SKM-1 treated with dmso at 0.1 percent for 144 hours (cell line): Measurements from ENCODE around the gene GALNS.

Source experiments
- DNase-seq: peaks from one replicate; lab custom pipeline; 2025; ENCODE audit not compliant: unreplicated experiment; lab: John Stamatoyannopoulos, UW

Gene GALNS

GRCh38 chr16:88787579-88788314 is 69.0 kb downstream of the GALNS start:
- no peak for DNase-seq

DNA sequence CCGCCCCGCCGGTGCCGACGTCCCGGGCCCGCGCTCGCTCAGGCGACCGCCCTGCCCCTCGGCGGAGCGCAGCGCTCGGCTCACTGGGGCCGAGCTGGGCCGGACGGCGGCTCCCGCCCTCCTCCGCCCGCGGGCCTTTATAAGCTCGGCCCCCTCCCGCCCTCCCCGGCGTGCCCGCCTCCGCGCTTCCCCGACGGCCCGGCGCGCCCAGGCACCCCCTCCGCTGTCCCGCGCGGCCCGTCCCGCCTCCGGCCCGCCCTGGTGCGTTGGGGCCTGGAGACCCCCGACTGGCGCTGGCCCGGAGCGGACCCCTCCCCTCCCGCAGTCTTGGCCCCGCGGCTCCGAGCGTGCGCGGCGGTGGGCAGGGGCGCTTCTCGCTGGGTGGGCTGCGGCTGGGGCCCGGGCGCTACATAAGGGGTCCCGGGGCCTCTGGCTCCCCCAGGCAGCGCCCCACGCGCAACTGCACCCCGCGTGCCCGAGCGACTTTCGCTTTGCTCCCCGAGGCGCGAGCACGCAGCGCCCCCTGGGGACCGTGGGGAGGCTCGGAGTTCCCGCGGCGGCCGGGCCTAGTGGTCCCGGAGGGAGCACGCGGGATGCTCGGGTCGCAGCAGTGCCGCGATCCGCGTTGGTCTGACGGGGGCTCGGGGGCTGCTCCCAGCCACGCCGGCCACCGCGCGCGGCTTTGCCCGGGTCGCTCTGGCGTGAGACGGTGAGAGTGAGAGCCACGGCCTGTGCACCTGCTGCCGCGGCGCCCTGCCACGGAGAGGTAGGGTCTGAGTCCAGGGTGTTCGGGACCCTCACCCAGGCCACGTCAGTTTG is 71.4 kb downstream of the GALNS start, which contains the start of gene PIEZO1:
Gene PIEZO1, minus strand, starts transcription at position 115 of the 819 bp plus-strand sequence. CDS start 256 bp downstream, outside the sequence.
- DNase-seq, result peak; percentile 31

- no peak for DNase-seq
Observed at GRCh38 chr16:88784856-88785105, 72.0 kb downstream of the GALNS start.

DNA sequence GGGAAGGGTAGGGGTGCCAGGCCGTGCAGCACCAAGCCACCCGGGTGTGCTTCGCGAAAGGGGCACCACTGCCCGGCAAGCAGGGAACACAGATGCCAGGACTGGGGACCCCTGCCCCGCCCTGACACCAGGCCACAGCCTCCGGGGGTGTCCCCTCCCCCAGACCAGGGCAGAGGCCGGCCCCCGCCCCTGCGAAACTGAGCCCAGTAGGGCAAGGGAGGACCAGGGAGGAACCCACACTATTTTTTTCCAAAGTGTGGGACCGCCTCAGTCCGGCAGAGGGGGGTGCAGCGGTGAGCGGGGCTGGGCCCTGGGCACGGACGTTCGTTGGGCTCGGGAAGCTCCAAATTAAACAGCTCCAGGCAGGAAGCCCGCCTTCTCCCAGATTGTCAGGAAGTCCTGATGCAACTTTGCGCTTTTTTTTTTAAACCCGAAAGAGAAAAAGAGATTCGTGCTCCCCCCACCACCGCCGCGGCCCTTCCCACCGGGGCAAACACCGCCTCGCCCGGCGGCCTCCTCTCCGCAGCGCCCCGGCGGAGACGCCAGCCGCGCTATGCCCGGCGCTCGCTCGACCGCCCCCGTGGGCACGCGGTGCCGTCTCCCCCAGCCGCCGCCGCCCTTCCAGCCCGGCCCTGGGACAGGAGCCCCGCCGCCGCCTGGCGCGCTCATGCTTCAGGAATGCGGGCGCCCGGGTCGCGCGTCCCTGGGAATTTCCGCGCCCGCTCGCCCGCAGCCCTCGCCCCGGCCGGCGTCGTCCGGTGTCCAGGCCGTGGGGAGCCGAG is 72.5 kb downstream of the GALNS start:
- peak; percentile 29 for DNase-seq

- DNase-seq, result no peak
Observed at GRCh38 chr16:88783391-88784073, 73.2 kb downstream of the GALNS start.

GRCh38 chr16:88782454-88783390 is 74.0 kb downstream of the GALNS start:
- DNase-seq, result no peak

- peak; percentile 35 for DNase-seq
Observed at GRCh38 chr16:88781140-88782077, 75.3 kb downstream of the GALNS start.

- DNase-seq, result no peak
Observed at GRCh38 chr16:88780142-88781062, 76.3 kb downstream of the GALNS start.

GRCh38 chr16:88779406-88780141 is 77.2 kb downstream of the GALNS start:
- no peak for DNase-seq

DNA sequence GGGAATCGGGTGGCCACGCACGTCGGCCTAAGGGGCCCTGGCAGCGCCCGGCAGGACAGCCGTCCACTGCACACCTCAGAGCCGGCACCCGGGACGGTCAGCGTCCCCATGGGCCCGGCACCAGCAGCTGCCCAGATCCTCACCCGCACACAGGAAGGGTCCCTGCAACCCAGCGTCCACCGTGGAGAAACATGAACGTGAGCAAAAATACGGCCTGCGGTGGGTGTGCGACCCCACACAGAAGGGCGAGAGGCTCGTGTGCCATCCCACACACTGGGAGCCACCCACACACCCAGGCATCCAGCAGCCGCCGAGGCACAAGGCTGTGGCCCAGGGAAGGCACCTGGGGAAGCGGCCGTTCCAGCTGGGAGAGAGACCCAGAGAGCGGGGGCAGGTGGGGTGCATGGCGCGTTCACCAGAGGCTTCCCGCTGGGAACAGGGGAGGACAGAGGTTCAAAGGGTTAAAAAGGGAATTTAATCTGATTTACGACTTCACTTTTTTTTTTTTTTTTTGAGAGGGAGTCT is 78.1 kb downstream of the GALNS start:
- no peak for DNase-seq

DNA sequence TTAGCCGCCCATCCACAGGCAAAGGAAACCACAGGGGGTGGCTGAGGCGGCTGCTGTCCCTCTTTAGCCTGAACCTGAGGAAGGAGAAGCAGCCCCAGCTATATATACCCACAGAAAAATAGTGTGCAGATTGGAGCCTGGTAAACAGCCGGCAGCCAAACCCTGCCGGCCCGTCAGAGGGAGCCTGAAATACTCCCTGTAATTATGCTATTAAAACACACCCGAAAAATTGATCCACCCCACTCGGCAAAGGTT is 78.5 kb downstream of the GALNS start:
- no peak for DNase-seq

DNA sequence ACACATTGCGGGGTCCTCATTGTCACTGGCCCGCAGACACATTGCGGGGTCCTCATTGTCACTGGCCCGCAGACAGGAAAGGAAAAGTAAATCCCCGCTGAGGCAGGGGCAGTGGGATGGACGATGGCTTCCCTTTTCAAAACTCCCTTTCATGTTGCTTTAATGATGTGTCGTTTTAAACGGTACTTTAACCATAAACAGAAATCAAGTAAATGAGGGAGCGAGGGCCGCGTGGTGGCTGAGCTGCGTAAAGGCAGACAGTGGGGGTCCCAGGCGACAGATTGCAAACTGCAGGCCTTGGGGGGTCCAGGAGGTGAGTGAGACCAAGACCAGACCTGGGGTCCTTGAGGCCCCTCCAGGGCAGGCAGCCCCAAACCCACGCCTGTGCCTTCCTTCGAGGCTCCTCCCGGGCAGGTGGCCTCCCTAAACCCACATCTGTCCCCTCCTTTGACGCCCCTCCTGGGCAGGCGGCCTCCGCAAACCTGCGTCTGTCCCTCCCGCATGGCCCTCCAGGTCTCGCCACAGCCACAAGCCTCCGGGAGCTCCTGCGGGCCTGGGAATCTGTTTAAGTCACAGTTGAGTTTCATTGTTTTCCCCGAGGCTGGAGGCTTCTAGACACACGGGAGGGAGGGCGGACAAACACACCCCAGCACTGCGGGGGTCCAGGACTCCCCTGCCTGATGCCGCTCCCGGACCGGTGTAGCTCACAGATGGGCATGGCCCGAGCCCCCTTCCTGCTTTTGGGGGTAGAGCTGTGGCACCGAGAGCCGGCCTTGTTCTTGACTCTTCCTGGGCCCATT is 79.1 kb downstream of the GALNS start:
- no peak for DNase-seq

- no peak for DNase-seq
Observed at GRCh38 chr16:88775825-88776224, 80.9 kb downstream of the GALNS start.

GRCh38 chr16:88774544-88775393 is 82.0 kb downstream of the GALNS start:
- no peak for DNase-seq

- no peak for DNase-seq
Observed at GRCh38 chr16:88773812-88774291, 82.9 kb downstream of the GALNS start.
